Peyer's patch (tissue), 4 donors: Measurements from ENCODE around the gene PLAGL2.

ENCODE experiments used
- POLR2A ChIP-seq, 2 donors: fragments of 450-650 bp; IDR thresholded peaks; one replicate each; pipeline ENCODE4 v1.5.1; 2017; ENCODE audit warnings: antibody characterized with exemption in 2 of 2, mild to moderate bottlenecking in 2 of 2, moderate library complexity in 2 of 2
- TF ChIP-seq, protein P1 (sequence below), 6 experiments: fragments of 450-650 bp in 4 of 6; fragments of 200-600 bp in 2 of 6; sonication (generic) in 1 of 6; IDR thresholded peaks; one replicate each; pipeline ENCODE4 v1.5.1; 2017 to 2019; ENCODE audit warnings: antibody characterized with exemption in 6 of 6, mild to moderate bottlenecking in 3 of 6, moderate library complexity in 1 of 6

GRCh38 chr20:32183947-32184635, 23.5 kb downstream of the PLAGL2 start:
- TF ChIP-seq, protein P1, sequence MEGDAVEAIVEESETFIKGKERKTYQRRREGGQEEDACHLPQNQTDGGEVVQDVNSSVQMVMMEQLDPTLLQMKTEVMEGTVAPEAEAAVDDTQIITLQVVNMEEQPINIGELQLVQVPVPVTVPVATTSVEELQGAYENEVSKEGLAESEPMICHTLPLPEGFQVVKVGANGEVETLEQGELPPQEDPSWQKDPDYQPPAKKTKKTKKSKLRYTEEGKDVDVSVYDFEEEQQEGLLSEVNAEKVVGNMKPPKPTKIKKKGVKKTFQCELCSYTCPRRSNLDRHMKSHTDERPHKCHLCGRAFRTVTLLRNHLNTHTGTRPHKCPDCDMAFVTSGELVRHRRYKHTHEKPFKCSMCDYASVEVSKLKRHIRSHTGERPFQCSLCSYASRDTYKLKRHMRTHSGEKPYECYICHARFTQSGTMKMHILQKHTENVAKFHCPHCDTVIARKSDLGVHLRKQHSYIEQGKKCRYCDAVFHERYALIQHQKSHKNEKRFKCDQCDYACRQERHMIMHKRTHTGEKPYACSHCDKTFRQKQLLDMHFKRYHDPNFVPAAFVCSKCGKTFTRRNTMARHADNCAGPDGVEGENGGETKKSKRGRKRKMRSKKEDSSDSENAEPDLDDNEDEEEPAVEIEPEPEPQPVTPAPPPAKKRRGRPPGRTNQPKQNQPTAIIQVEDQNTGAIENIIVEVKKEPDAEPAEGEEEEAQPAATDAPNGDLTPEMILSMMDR (IDR thresholded peaks at IDR 0.05) = no peak
- TF ChIP-seq POLR2A (IDR thresholded peaks at IDR 0.05) = no peak
